ENCODE measurements around the gene LBX1.
"Not testable (repeated sequence)": the region's sequence is repeated elsewhere in the genome, so short reads cannot be mapped to it uniquely, and the experiment has no call there.

Gene LBX1

DNA sequence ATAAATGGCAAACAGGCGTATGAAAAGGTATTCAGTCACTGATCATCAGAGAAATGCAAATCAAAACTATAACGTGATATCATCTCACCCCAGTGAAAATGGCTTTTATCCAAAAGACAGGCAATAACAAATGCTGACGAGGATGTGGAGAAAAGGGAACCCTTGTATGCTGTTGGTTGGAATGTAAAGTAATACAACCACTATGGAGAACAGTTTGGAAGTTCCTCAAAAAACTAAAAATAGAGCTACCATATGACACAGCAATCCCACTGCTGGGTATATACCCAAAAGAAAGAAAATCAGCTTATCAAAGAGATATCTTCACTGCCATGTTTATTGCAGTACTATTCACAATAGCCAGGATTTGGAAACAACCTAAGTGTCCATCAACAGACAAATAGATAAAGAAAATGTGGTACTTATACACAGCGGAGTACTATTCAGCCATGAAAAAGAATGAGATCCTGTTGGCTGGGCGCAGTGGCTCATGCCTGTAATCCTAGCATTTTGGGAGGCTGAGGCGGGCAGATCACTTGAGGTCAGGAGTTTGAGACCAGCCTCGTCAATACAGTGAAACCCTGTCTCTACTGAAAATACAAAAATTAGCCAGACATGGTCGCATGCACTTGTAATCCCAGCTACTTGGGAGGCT lies 30.8 kb downstream of the LBX1 start:
- DNase-seq: not testable (repeated sequence)

GRCh38 chr10:101195921-101196320 lies 33.3 kb downstream of the LBX1 start:
- no peak for DNase-seq

DNA sequence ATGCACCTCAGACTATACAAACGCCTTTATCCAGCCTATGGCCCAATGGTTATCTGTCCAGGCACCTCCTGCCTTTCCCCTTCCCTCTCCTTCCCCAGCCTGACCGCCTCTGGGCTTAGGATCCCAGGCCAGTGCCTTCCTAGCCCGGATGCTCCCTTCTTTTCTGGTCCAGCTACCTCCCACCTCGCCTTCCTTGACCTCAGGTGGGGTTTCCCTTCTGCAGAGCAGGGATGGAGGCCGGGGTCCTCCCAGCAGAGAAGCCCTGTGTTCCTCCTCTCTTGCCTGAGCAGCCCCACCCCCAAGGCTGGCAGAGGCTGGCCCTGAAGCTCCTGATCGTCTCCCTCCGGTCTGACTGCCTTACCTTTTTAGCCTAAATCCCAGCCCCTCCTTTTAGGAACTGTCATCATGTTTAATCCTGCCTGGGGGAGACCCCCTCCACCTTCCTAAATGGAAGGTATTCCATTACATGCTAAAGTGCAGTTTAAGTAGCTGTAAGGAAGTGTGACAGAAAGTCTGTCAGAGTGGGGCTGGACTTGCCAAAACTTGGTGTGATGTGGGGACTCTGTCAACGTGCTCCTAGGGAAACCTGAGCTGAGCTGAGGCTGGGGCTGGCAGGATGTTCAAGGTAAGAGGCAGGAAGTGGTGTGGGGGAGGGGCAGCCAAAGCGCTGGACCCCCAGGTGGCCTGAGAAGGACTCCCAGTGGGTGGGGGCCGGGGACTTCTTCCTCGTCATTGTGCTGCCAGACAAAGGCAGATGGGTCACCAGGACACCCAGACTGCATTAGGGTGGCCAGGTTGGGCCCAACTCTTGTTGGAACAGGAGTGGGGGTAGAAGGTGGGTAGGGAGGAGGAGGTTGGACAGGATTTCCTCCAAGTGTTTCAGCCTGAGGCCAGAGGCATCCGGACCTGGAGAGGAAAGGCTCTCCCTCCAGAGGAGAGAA lies 39.5 kb downstream of the LBX1 start:
- DNase-seq: no peak

- no peak for DNase-seq
Observed at GRCh38 chr10:101188942-101189341, 40.3 kb downstream of the LBX1 start.

GRCh38 chr10:101183458-101184183 lies 45.6 kb downstream of the LBX1 start:
- no peak for DNase-seq

GRCh38 chr10:101182936-101183335 lies 46.3 kb downstream of the LBX1 start:
- no peak for DNase-seq

Data from CD4-positive, alpha-beta T cell treated with Interleukin-10 for 1 hour (primary cell).